KOPT-K1 (cell line): ENCODE measurements around the gene NOL4L.

ENCODE experiments used
- H3K27ac ChIP-seq: fragments of 200-600 bp; sonication (generic); 2 replicates; pipeline ENCODE4 v1.5.1; 2016; ENCODE audit warnings: antibody characterized with exemption, mild to moderate bottlenecking, low read depth, low read length; ENCODE audit not compliant: poor library complexity, severe bottlenecking
- H3K36me3 ChIP-seq: fragments of 200-600 bp; sonication (generic); 2 replicates; pipeline ENCODE4 v1.5.1; 2017; ENCODE audit warnings: antibody characterized with exemption, mild to moderate bottlenecking, low read length, moderate library complexity; ENCODE audit not compliant: insufficient read depth
- H3K9me3 ChIP-seq: fragments of 200-600 bp; sonication (generic); 2 replicates; pipeline ENCODE4 v1.5.1; 2017; ENCODE audit warnings: antibody characterized with exemption, low read length, mild to moderate bottlenecking; ENCODE audit not compliant: insufficient read depth, poor library complexity, severe bottlenecking

The NOL4L gene

DNA sequence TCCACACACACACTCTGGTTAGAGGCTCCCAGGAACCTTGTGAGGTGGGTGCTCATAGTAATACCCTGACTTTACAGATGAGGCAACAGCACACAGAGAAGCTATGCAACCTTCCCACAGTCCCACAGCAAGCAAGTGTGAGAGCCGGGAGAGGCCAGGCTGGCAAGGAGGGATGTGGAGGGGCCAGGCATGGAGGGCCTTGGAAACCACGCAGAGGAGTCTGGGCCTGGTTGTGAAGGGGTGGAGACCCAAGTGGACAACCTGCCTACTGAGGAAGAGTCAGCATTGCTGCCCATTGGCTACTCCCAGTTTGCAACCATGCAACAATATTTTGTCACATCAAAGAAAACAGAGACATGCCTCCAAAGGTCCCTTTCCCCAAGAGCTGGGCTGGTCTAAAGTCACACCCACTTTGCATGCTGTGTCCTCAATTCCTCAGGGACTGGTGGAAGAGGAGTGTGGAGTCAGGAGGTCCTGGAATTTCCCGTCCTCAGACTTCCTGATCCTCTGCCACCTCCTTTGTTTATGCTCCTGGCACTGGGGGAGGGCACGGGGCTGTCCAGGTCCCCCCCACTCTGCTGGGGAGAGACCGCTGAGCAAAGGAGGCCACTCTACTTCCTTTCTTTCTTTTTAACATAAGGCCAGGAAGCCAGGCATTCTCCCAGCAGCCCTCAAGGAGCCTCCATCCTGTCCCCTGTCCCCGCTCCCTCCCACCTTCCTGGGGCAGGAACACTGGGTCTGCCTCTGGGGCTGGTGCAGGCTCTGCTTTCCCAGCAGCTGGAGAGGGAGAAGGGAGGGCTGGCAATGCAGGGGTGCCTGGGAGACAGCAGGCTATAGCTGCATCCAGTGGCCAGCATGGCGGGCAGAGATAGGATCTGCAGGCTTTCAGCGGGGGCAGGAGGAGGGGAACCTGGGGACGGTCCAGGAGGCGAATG is 68.3 kb downstream of the NOL4L start:
- Histone ChIP-seq H3K9me3 (no peaks in the 10 kb centered on the region), H3K27ac (peak overlapping the region; percentile 43), H3K36me3 (peaks cover 57% of the 10 kb centered on the region)

DNA sequence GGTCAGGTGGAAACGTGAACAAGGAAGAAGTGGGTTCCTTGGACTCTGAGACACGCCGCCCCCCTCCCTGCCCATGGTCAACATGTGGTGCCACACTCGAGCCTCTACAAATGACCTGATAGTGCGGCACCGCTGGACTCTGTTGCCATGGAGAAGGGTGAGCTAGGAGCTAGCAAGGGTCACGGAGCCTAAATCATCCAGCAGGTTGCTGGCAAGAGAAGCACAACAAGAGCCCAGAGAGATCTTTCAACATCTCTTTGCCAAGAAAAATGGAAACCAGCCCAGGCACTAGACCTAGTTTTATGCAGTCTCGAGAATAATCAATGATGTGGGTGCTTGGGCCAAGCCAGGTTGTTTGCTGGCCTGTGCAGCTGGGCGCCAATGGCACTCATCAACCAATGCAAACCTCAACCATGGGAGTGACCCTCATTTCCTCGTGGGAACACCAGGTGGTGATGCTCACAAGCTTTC is 69.5 kb downstream of the NOL4L start:
- Histone ChIP-seq H3K27ac (peak overlapping the region; percentile 43), H3K36me3 (peaks cover 52% of the 10 kb centered on the region)

DNA sequence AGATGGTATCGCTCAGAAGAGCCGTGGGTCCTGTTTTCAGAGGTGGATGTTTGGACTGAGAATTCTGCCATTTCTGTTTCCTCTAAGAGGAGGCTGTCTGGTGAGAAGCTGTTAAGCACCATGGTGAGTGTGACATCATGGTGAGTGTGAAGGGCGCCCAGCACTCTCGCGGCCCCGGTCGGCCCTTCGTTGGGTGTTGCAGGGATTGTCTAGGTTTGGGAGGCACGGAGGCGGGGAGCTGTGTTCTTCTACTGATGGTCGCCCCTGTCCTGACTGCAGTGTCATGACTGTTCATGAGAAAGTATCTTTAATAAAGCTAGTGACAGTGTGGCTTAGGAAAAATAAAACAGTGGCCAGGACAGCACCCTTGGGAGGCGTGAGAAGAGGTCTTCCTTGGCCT is 70.4 kb downstream of the NOL4L start:
- peak overlapping the region; percentile 43 for H3K27ac ChIP-seq
- no peaks in the 10 kb centered on the region for H3K9me3 ChIP-seq
- peaks cover 43% of the 10 kb centered on the region for H3K36me3 ChIP-seq

More for the DNA sequence above, 69.5 kb downstream of the NOL4L start:
- no peaks in the 10 kb centered on the region for H3K9me3 ChIP-seq

DNA sequence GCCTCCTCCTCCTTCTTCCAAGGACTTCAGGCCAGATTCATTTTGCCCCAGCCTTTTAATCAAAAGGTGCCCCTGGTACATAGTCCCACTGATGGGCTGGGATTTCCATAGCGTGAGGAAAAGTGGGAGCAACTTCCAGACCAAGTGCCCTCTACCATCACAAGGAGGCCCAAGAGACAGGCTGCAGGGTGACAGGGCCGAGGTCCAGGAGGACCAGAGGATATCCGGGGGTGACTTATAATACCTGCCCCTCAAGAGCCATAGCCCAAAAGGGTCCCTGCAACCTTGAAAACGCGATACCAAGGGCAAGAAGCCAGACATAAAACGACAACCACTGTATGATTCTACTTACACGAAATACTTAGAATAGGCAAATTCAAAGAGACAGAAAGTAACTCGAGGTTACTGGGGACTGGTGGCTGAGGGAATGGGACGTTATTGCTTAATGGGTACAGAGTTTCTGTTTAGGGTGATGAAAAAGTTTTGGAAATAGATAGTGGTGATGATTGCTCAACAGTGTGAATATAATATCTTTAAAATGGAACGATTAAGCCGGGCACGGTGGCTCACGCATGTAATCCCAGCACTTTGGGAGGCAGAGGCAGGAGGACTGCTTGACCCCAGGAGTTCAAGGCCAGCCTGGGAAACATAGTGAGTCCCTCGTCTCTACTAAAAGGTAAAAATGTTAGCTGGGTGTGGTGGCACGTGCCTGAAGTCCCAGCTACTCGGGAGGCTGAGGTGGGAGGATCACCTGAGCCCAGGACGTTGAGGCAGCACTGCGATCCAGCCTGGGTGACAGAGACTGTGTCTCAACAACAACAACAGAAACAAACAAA is 71.9 kb downstream of the NOL4L start:
- H3K36me3 ChIP-seq = peaks cover 29% of the 10 kb centered on the region
- no peaks in the 10 kb centered on the region for H3K9me3 ChIP-seq
- peak overlapping the region; percentile 86 for H3K27ac ChIP-seq

DNA sequence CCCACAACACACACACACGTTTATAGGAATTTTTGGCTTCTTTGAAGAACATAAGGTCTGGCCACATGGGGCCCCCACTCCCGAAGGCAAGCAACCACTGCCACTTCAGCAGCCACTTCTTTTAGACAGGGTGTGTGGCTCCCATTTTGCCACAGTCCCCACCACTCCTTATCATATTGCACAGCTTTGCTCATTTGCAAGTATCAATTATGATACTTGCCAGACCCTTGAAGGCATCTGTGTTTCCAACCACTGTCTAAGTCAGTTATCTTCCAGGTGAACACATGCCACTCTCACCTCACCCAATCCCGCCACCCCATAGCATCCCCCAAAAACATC is 73.1 kb downstream of the NOL4L start:
- H3K36me3 ChIP-seq = peaks cover 19% of the 10 kb centered on the region; the same call in 1 of the 2 replicates
- peak overlapping the region; percentile 86 for H3K27ac ChIP-seq
- no peaks in the 10 kb centered on the region for H3K9me3 ChIP-seq

DNA sequence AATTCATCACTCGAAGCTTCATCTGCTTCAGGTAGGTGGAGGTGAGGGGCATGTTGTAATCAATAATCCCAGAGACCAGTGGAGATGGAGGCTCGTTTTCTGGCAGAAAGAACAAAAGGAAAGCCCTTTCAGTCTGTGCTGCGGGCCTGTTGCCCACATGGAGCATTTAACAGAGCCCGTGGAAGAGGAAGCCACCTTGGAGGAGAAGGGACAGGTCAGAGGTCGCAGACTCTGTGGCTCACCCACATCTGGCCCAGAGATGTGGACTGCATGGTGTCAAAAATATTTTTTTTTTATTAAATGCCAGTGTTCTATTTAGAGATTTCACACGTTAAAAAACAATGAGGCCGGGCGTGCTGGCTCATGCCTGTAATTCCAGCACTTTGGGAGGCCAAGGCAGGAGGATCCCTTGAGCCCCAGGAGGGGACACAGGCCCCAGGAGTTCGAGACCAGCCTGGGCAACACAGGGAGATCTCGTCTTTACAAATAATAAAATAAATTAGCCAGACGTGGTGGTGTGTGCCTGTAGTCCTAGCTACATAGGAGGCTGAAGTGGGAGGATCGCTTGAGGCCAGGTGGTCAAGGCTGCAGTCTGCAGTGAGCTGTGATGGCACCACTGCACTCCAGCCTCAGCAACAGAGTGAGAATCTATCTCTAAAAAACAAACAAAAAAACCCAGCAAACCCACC is 73.6 kb downstream of the NOL4L start:
- Histone ChIP-seq H3K9me3 (no peaks in the 10 kb centered on the region), H3K27ac (peak overlapping the region; percentile 86), H3K36me3 (peaks cover 14% of the 10 kb centered on the region; the same call in 1 of the 2 replicates)

DNA sequence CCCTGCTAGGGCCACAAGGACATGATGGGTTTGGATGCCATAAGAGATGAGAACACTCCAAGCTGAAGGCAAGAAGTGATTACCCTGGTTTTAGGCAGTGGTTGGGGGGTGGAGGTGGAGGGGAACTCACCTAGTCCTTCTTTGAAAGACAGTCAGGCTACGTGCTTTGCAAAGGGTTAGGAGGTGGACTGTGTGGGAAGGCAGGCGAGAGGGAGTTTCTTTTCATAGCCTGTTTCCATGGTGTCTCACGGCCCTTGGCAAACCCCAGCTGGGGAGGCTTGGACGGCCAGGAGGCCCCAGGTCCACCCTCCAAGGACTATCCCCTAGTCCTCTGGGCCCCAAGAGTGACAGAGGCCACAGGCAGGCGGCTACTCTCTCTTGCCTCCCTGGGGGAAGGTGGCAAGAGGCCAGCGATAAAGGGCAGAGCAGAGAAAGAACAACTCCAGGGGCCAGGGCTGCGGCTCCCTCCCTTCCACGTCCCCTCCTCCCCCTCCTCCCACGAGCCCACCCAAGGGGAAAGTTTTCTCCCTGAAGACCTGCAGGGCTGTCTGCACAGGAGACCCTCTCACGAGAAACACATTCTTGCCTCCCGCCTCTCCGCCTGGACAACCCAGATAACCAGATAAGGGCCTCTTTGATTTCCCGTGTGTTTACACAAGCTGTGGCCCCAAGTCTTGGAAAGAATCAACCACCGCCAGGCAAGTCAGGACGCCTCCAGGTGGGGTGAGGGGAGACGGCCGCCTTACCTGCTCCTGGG is 74.4 kb downstream of the NOL4L start:
- Histone ChIP-seq H3K9me3 (no peaks in the 10 kb centered on the region), H3K27ac (peak overlapping the region; percentile 86), H3K36me3 (peaks cover 7% of the 10 kb centered on the region; the same call in 1 of the 2 replicates)

DNA sequence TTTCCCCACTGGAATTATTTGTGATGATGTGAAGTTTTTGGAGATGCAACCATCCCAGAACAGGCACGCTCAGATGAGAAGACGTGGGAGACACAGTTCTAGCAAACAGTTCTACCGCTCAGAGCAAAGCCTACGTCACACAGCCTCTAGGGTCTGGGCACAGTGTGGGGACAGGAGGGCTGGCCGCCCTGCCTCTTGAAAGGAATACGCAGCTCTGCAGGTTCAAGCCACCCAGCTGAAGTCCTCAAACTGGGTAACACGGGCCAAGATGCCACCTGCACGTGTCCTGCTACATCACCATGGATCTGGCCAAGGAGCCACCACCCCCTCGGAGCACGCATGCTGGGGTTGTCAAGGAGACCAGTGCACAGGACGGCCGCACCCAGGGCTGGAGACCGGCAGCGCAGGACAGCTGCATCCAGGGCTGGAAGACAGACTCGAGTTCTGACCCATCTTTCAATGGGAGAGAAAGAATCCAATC is 75.0 kb downstream of the NOL4L start:
- H3K27ac ChIP-seq = peak overlapping the region; percentile 86
- no peaks in the 10 kb centered on the region for H3K9me3 ChIP-seq
- peaks cover under 1% of the 10 kb centered on the region; the same call in 1 of the 2 replicates for H3K36me3 ChIP-seq

DNA sequence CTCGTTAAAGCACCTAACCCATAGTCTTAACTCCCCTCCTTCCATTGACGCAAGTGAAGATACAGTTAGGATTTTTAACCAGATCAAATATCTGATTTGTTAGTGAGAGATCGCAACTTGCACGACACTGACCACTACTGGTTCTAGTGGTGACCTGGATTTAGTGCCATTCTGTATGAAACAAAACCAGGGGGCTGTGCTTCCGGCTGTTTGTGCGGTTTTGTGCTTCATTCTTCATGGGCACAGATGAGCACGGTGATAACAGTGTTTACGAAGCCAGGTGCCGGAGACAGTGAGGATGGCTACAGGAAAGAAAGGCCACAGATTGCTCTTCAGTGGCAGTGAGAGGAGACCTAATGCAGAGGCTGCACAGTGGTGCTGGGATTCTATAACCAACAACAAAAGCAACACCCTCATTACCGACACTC is 75.5 kb downstream of the NOL4L start:
- Histone ChIP-seq H3K36me3 (no peaks in the 10 kb centered on the region; the same call in 1 of the 2 replicates), H3K9me3 (no peaks in the 10 kb centered on the region), H3K27ac (peak overlapping the region; percentile 86)

DNA sequence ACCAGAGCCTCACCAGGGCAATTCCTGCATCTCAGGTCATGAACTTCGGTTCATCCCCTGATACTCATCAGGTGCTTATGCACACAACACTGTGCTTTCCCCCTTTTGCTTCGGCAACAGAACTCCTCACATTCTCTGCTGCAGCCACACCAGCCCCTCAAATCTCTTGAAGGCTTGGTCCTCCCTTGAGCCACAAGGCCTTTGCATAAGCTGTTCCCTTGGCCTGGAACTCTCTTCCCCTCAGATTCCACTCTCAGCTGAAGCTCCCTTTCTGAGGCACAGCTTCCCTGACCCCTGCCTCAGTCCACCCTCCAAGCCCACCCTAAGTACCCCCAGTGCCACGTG is 76.4 kb downstream of the NOL4L start:
- H3K9me3 ChIP-seq = no peaks in the 10 kb centered on the region
- no peaks in the 10 kb centered on the region for H3K36me3 ChIP-seq
- peak overlapping the region; percentile 86 for H3K27ac ChIP-seq

DNA sequence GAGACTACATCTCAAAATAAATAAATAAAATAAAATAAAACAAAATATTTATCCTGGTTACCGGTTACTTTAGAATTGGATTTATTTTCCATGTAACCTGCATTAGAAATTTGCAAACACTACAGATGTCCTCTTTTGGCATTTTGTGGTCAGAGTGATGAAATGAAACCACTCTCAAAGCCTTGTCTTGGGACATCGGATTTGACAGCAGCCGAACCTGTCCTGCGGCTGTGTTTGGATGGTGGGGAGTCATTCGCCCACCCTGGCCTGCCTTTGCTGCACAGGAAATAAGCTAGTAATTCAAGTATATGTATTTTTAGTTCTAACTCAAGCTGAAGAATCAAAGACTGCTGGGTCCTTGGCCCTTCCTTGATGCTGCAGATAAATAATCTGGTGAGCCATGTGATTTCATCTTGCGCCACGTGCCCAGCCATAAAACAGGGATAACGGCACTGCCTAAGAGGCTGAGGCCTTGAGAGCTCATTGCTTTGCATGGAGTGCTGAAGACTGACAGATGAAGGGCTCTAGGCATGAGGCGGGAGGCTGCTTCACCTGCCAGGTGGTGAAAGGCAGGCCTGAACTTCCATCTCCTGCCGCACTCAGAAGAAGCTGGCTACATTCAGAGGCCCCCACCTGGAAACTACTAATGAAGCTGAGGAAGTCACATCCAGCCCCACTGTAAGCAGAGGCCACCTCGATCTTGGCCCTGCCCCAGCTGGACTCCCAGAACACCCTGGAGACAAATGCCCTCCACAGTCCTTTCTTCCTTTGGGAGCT is 76.9 kb downstream of the NOL4L start:
- H3K9me3 ChIP-seq = no peaks in the 10 kb centered on the region
- H3K36me3 ChIP-seq = no peaks in the 10 kb centered on the region
- peak overlapping the region; percentile 86 for H3K27ac ChIP-seq

DNA sequence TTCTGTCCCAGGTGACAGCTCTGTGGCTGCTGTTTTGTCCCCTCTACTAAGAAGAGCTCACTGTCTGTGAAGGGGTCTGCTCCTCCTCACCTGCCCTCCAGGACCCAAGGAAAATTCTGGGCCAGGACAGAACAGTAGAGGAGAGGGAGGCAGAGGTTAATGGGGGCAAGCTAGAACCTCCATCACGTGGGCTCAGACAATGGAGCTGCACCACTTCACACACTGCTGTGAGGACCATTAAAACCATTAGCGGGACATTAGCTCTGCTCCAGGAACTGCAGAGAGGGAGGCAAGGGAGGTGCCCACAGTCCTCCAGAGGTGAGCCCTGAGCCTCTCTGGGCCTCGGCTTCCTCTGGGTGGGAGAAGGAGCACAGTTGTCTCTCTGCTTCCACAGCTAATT is 78.4 kb downstream of the NOL4L start:
- Histone ChIP-seq H3K9me3 (no peaks in the 10 kb centered on the region), H3K27ac (peak overlapping the region; percentile 86), H3K36me3 (no peaks in the 10 kb centered on the region; the same call in 1 of the 2 replicates)

DNA sequence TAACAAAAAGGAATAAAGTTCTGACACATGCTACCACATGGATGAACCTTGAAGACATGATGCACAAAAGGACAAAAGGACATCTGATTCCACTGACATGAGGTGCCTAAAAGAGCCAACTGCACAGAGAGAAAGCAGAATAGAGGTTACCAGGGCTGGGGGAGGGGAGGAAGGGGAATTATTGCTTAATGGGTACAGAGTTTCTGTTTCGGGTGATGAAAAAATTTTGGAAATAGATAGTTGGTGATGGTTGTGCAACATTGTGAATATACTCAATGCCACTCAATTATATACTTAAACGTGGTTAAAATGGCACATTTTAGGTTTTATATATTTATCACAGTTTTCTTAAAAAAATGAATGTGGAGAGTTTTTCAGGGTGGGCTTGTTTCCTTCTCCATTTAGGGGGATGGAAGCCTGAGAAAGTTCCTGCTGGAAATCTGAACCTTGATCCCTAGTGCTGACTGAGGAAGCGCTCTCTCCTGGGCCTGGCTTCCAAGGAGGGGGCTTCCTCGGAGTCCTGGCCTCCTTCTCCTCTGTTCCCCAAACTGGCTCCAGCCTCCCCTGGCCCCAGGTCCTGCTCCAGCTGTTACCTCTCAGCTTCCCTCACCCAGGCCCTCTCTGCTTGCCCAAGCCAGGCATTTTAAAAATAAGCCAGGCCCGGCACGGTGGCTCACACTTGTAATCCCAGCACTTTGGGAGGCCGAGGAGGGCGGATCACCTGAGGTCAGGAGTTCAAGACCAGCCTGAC is 79.2 kb downstream of the NOL4L start:
- Histone ChIP-seq H3K9me3 (no peaks in the 10 kb centered on the region), H3K27ac (peak overlapping the region; percentile 15)

More for the DNA sequence above, 79.2 kb downstream of the NOL4L start:
- H3K36me3 ChIP-seq = no peaks in the 10 kb centered on the region; the same call in 1 of the 2 replicates
